GM23338 (cell line): Measurements from ENCODE around the gene MYO7B. TPM values are rescaled to one million over a fixed set of nuclear protein-coding genes. Genes with fewer than 3 reads are reported as not detected.

ENCODE experiments used
- ATAC-seq: fragments of 200-7000 bp; cut with Tn5 transposase; 3 replicates; pipeline ENCODE4 v1.9.1; 2020
- DNase-seq: peaks from one replicate; pipeline ENCODE4 v3.0.0-alpha.2; 2015; ENCODE audit warnings: low spot score
- H2AFZ ChIP-seq: fragments of 200-600 bp; sonication (generic); 2 replicates; pipeline ENCODE4 v1.8.0; 2016; ENCODE audit warnings: antibody characterized with exemption, mild to moderate bottlenecking, moderate library complexity
- H3F3A ChIP-seq: fragments of 200-600 bp; sonication (generic); replicated peaks from 2 replicates; pipeline ENCODE4 v1.8.0; 2017; ENCODE audit warnings: antibody characterized with exemption, mixed run types, low read depth
- H3K27ac ChIP-seq: fragments of 200-600 bp; sonication (generic); 2 replicates; pipeline ENCODE4 v1.6.1; 2016; ENCODE audit warnings: low read depth
- H3K27me3 ChIP-seq: fragments of 200-600 bp; sonication (generic); 2 replicates; pipeline ENCODE4 v1.8.0; 2016; ENCODE audit warnings: mild to moderate bottlenecking, mixed run types, moderate library complexity; ENCODE audit not compliant: insufficient read depth
- H3K36me3 ChIP-seq: fragments of 200-600 bp; sonication (generic); 2 replicates; pipeline ENCODE4 v1.8.0; 2016; ENCODE audit warnings: mild to moderate bottlenecking; ENCODE audit not compliant: insufficient read depth
- H3K4me1 ChIP-seq: fragments of 200-600 bp; sonication (generic); 2 replicates; pipeline ENCODE4 v1.8.0; 2016; ENCODE audit warnings: mild to moderate bottlenecking, moderate library complexity; ENCODE audit not compliant: insufficient read depth
- H3K4me2 ChIP-seq: fragments of 200-600 bp; sonication (generic); 2 replicates; pipeline ENCODE4 v1.7.1; 2017; ENCODE audit warnings: mixed run types
- H3K4me3 ChIP-seq: fragments of 200-600 bp; sonication (generic); 2 replicates; pipeline ENCODE4 v1.6.1; 2016; ENCODE audit warnings: mixed run types
- H3K79me2 ChIP-seq: fragments of 200-600 bp; sonication (generic); replicated peaks from 2 replicates; pipeline ENCODE4 v1.8.0; 2017; ENCODE audit warnings: mild to moderate bottlenecking; ENCODE audit not compliant: insufficient read depth
- H3K9me2 ChIP-seq: fragments of 200-600 bp; sonication (generic); 2 replicates; pipeline ENCODE4 v1.8.0; 2017; ENCODE audit not compliant: insufficient read depth
- H4K20me1 ChIP-seq: fragments of 200-600 bp; sonication (generic); replicated peaks from 2 replicates; pipeline ENCODE4 v1.8.0; 2017; ENCODE audit warnings: mild to moderate bottlenecking; ENCODE audit not compliant: insufficient read depth
- H3K27ac Mint-ChIP-seq: 2 replicates; pipeline ENCODE4 v1.8.0; 2020; ENCODE audit warnings: inconsistent platforms, mild to moderate bottlenecking, moderate library complexity, mixed read lengths
- H3K27me3 Mint-ChIP-seq: 3 replicates; pipeline ENCODE4 v1.8.0; 2022; ENCODE audit warnings: low read depth, mild to moderate bottlenecking, moderate library complexity, mixed read lengths, inconsistent platforms; ENCODE audit not compliant: insufficient read depth, poor library complexity
- H3K36me3 Mint-ChIP-seq: 3 replicates; pipeline ENCODE4 v1.8.0; 2021; ENCODE audit warnings: low read depth, mild to moderate bottlenecking, inconsistent platforms, moderate library complexity, mixed read lengths
- H3K4me1 Mint-ChIP-seq: 3 replicates; pipeline ENCODE4 v1.8.0; 2020; ENCODE audit warnings: mild to moderate bottlenecking, inconsistent platforms, mixed read lengths
- H3K4me3 Mint-ChIP-seq: 3 replicates; pipeline ENCODE4 v1.8.0; 2021; ENCODE audit warnings: moderate library complexity, mild to moderate bottlenecking, inconsistent platforms, mixed read lengths
- H3K9me3 Mint-ChIP-seq: 3 replicates; pipeline ENCODE4 v1.8.0; 2020; ENCODE audit warnings: moderate library complexity, mild to moderate bottlenecking, inconsistent platforms, mixed read lengths
- EZH2phosphoT487 ChIP-seq: fragments of 200-600 bp; sonication (generic); IDR thresholded peaks from one replicate; pipeline ENCODE4 v1.8.1; 2018; ENCODE audit warnings: antibody characterized with exemption; ENCODE audit not compliant: unreplicated experiment
- POLR2AphosphoS5 ChIP-seq: IDR thresholded peaks from 2 replicates; pipeline ENCODE4 v1.6.1; 2016; ENCODE audit warnings: antibody characterized with exemption, low read depth
- polyA plus RNA-seq: library from polyadenylated mRNA; unstranded; fragments of >200 nt; fragmentation: Nextera tagmentation; extraction: Ambion mirVana; gene quantifications from 2 replicates; pipeline ENCODE4 v1.2.1, GENCODE V29; 2016
- total RNA-seq: library from RNA; depleted of rRNA; stranded (reverse); fragments of >200 nt; shearing (Covaris generic); gene quantifications from 2 replicates; pipeline ENCODE4 v1.2.3, GENCODE V29; 2014
- TF ChIP-seq, protein P1 (sequence below): fragments of 250-450 bp; sonication (Bioruptor Pico); IDR thresholded peaks from 2 replicates; pipeline ENCODE4 v1.5.0; 2020; ENCODE audit warnings: mild to moderate bottlenecking, moderate library complexity
- TF ChIP-seq, protein P2 (sequence below), 2 experiments: fragments of 200-600 bp in 1 of 2; sonication (generic) in 1 of 2; conservative IDR thresholded peaks; 2 replicates each; pipeline versions ENCODE4 v1.5.1 to v1.6.1; 2016 to 2017; ENCODE audit warnings: antibody characterized with exemption in 2 of 2, low read depth in 2 of 2, mild to moderate bottlenecking in 2 of 2, moderate library complexity in 1 of 2
- TF ChIP-seq, protein P3 (sequence below): IDR thresholded peaks from one replicate; pipeline ENCODE4 v1.6.1; 2018; ENCODE audit warnings: antibody characterized with exemption; ENCODE audit not compliant: unreplicated experiment

Gene MYO7B
- total and polyA plus RNA-seq, 2 experiments from 2014 or later, result not detected

DNA sequence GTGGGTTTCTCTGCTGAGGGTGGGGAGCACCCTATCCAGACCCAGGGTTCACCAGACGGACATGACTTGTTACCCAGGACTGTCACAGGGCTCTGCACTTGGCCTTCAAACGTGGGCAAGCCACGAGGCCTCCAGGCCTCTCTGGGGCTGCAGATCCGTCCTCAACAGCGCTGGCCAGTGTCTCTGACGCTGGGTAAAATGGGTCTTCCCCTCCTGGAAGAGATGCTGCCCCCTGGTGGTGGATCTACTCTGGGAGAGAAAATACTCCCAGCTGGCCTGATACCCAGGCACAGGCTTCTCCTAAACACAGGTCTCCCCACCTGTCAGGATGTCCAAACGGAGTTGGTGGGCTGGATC lies 114.2 kb downstream of the MYO7B start:
- H3K27me3 Mint-ChIP-seq, result peaks cover 22% of the 10 kb centered on the region
- DNase-seq, result peak; percentile 97
- H3K4me1 Mint-ChIP-seq, result peaks cover 8% of the 10 kb centered on the region
- no peak overlapping the region for H3K4me2 ChIP-seq
- no peaks in the 10 kb centered on the region; the same call in 2 of the 3 replicates for H3K36me3 Mint-ChIP-seq
- H2AFZ ChIP-seq, result 0 out of 2 replicates have a peak overlapping the region, but pooled peaks have one; percentile 78
- no peaks in the 10 kb centered on the region for H3K27me3 ChIP-seq
- no peak overlapping the region for H3K27ac ChIP-seq
- H3K9me2 ChIP-seq, result no peaks in the 10 kb centered on the region
- H3F3A ChIP-seq, result no peaks in the 10 kb centered on the region
- no peak overlapping the region for H3K27ac Mint-ChIP-seq
- H3K36me3 ChIP-seq, result no peaks in the 10 kb centered on the region
- H3K4me3 Mint-ChIP-seq, result no peak overlapping the region
- H3K4me3 ChIP-seq, result no peak overlapping the region
- ATAC-seq, result peak; percentile 80
- H4K20me1 ChIP-seq, result no peaks in the 10 kb centered on the region
- no peaks in the 10 kb centered on the region for H3K4me1 ChIP-seq
- no peaks in the 10 kb centered on the region for H3K9me3 Mint-ChIP-seq
- TF ChIP-seq, protein P1, sequence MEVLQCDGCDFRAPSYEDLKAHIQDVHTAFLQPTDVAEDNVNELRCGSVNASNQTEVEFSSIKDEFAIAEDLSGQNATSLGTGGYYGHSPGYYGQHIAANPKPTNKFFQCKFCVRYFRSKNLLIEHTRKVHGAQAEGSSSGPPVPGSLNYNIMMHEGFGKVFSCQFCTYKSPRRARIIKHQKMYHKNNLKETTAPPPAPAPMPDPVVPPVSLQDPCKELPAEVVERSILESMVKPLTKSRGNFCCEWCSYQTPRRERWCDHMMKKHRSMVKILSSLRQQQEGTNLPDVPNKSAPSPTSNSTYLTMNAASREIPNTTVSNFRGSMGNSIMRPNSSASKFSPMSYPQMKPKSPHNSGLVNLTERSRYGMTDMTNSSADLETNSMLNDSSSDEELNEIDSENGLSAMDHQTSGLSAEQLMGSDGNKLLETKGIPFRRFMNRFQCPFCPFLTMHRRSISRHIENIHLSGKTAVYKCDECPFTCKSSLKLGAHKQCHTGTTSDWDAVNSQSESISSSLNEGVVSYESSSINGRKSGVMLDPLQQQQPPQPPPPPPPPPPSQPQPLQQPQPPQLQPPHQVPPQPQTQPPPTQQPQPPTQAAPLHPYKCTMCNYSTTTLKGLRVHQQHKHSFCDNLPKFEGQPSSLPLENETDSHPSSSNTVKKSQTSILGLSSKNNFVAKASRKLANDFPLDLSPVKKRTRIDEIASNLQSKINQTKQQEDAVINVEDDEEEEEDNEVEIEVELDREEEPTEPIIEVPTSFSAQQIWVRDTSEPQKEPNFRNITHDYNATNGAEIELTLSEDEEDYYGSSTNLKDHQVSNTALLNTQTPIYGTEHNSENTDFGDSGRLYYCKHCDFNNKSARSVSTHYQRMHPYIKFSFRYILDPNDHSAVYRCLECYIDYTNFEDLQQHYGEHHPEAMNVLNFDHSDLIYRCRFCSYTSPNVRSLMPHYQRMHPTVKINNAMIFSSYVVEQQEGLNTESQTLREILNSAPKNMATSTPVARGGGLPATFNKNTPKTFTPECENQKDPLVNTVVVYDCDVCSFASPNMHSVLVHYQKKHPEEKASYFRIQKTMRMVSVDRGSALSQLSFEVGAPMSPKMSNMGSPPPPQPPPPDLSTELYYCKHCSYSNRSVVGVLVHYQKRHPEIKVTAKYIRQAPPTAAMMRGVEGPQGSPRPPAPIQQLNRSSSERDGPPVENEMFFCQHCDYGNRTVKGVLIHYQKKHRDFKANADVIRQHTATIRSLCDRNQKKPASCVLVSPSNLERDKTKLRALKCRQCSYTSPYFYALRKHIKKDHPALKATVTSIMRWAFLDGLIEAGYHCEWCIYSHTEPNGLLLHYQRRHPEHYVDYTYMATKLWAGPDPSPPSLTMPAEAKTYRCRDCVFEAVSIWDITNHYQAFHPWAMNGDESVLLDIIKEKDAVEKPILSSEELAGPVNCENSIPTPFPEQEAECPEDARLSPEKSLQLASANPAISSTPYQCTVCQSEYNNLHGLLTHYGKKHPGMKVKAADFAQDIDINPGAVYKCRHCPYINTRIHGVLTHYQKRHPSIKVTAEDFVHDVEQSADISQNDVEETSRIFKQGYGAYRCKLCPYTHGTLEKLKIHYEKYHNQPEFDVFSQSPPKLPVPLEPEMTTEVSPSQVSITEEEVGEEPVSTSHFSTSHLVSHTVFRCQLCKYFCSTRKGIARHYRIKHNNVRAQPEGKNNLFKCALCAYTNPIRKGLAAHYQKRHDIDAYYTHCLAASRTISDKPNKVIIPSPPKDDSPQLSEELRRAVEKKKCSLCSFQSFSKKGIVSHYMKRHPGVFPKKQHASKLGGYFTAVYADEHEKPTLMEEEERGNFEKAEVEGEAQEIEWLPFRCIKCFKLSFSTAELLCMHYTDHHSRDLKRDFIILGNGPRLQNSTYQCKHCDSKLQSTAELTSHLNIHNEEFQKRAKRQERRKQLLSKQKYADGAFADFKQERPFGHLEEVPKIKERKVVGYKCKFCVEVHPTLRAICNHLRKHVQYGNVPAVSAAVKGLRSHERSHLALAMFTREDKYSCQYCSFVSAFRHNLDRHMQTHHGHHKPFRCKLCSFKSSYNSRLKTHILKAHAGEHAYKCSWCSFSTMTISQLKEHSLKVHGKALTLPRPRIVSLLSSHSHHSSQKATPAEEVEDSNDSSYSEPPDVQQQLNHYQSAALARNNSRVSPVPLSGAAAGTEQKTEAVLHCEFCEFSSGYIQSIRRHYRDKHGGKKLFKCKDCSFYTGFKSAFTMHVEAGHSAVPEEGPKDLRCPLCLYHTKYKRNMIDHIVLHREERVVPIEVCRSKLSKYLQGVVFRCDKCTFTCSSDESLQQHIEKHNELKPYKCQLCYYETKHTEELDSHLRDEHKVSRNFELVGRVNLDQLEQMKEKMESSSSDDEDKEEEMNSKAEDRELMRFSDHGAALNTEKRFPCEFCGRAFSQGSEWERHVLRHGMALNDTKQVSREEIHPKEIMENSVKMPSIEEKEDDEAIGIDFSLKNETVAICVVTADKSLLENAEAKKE (CRISPR knock-in tag), result no peak
- TF ChIP-seq, protein P2, sequence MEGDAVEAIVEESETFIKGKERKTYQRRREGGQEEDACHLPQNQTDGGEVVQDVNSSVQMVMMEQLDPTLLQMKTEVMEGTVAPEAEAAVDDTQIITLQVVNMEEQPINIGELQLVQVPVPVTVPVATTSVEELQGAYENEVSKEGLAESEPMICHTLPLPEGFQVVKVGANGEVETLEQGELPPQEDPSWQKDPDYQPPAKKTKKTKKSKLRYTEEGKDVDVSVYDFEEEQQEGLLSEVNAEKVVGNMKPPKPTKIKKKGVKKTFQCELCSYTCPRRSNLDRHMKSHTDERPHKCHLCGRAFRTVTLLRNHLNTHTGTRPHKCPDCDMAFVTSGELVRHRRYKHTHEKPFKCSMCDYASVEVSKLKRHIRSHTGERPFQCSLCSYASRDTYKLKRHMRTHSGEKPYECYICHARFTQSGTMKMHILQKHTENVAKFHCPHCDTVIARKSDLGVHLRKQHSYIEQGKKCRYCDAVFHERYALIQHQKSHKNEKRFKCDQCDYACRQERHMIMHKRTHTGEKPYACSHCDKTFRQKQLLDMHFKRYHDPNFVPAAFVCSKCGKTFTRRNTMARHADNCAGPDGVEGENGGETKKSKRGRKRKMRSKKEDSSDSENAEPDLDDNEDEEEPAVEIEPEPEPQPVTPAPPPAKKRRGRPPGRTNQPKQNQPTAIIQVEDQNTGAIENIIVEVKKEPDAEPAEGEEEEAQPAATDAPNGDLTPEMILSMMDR (conservative IDR thresholded peaks at IDR 0.05; ENCODE audit: low read depth in 2 of 2), result peak; percentile 79 to 89
- H3K79me2 ChIP-seq, result no peaks in the 10 kb centered on the region

DNA sequence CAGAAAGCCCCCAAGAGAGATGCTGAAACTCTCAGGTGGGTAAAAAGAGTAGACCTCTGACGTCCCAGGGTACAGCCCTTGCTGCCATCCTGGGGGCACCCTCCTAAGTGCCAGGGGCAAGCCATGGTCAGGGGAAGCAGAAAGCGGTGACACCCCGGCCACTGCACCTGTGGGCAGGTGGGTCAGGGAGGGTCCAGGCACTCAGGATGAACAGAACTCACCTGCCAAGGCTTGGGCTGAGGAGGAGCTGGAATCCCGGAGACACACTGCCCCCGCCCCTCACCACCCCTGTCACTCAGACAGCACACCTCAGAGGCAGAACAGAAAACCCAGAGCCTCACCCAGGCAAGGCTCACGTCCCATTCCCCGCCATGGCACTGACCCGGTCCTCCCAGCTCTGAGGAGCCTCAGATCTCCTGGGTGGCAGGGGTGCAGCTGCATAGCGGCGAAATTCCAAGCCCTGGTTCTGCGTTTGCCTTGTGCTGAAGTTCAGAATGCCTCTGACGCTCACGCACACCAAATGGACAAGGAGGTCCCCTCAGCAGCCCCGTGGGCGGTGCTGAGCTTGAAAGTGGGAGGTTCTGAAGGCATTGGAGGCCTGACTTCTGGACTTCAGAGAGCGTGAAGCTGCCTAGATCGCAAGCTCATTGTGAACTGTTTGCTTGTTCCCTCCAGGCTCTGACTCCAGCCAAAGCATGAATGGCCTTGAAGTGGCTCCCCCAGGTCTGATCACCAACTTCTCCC lies 114.7 kb downstream of the MYO7B start:
- DNase-seq, result no peak
- Mint-ChIP-seq H3K27me3 (peaks cover 21% of the 10 kb centered on the region), H3K4me3 (no peak overlapping the region), H3K4me1 (peaks cover 10% of the 10 kb centered on the region), H3K27ac (no peak overlapping the region), H3K36me3 (no peaks in the 10 kb centered on the region; the same call in 2 of the 3 replicates), H3K9me3 (no peaks in the 10 kb centered on the region)
- ATAC-seq, result no peak
- Histone ChIP-seq H3K4me1 (no peaks in the 10 kb centered on the region), H3K79me2 (no peaks in the 10 kb centered on the region), H3K4me2 (no peak overlapping the region), H3K4me3 (no peak overlapping the region), H2AFZ (no peak overlapping the region), H3K9me2 (no peaks in the 10 kb centered on the region), H3K27me3 (no peaks in the 10 kb centered on the region), H4K20me1 (no peaks in the 10 kb centered on the region), H3K27ac (no peak overlapping the region), H3F3A (no peaks in the 10 kb centered on the region), H3K36me3 (no peaks in the 10 kb centered on the region)
- TF ChIP-seq EZH2phosphoT487 (no peak), POLR2AphosphoS5 (no peak)
- TF ChIP-seq, protein P3, sequence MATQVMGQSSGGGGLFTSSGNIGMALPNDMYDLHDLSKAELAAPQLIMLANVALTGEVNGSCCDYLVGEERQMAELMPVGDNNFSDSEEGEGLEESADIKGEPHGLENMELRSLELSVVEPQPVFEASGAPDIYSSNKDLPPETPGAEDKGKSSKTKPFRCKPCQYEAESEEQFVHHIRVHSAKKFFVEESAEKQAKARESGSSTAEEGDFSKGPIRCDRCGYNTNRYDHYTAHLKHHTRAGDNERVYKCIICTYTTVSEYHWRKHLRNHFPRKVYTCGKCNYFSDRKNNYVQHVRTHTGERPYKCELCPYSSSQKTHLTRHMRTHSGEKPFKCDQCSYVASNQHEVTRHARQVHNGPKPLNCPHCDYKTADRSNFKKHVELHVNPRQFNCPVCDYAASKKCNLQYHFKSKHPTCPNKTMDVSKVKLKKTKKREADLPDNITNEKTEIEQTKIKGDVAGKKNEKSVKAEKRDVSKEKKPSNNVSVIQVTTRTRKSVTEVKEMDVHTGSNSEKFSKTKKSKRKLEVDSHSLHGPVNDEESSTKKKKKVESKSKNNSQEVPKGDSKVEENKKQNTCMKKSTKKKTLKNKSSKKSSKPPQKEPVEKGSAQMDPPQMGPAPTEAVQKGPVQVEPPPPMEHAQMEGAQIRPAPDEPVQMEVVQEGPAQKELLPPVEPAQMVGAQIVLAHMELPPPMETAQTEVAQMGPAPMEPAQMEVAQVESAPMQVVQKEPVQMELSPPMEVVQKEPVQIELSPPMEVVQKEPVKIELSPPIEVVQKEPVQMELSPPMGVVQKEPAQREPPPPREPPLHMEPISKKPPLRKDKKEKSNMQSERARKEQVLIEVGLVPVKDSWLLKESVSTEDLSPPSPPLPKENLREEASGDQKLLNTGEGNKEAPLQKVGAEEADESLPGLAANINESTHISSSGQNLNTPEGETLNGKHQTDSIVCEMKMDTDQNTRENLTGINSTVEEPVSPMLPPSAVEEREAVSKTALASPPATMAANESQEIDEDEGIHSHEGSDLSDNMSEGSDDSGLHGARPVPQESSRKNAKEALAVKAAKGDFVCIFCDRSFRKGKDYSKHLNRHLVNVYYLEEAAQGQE, result no peak
